Vagina (tissue), 2 donors: Measurements from ENCODE around the gene APPBP2. TPM values are rescaled to one million over a fixed set of nuclear protein-coding genes. Genes with fewer than 3 reads are reported as not detected.
A peak's percentile ranks its signal among the peaks of the same experiment; 100 is the strongest.

Experiments
- DNase-seq, 2 donors: peaks; one replicate each; pipeline ENCODE4 v3.0.0-alpha.2; 2017; ENCODE audit errors: extremely low spot score in 2 of 2
- H3K27ac ChIP-seq: fragments of 200-600 bp; sonication (generic); one replicate; pipeline ENCODE4 v1.5.1; 2019
- H3K27me3 ChIP-seq: fragments of 200-600 bp; sonication (generic); one replicate; pipeline ENCODE4 v1.5.1; 2019
- H3K36me3 ChIP-seq, 2 donors: fragments of 200-600 bp; sonication (generic); one replicate each; pipeline ENCODE4 v1.5.1; 2017 to 2019
- H3K4me1 ChIP-seq: fragments of 200-600 bp; sonication (generic); one replicate; pipeline ENCODE4 v1.5.1; 2019
- H3K4me3 ChIP-seq, 2 donors: fragments of 200-600 bp; sonication (generic); 1 replicate in 1 of 2; 2 replicates in 1 of 2; pipeline ENCODE4 v1.5.1; 2016 to 2019
- H3K9me3 ChIP-seq: fragments of 200-600 bp; sonication (generic); one replicate; pipeline ENCODE4 v1.5.1; 2019
- CTCF ChIP-seq, 3 experiments: fragments of 450-650 bp in 2 of 3; fragments of 200-600 bp in 1 of 3; sonication (generic) in 1 of 3; IDR thresholded peaks; one replicate each; pipeline ENCODE4 v1.5.1; 2017 to 2019; ENCODE audit warnings: antibody characterized with exemption in 3 of 3, mild to moderate bottlenecking in 2 of 3, moderate library complexity in 2 of 3
- POLR2A ChIP-seq, 2 donors: fragments of 450-650 bp; IDR thresholded peaks; one replicate each; pipeline ENCODE4 v1.6.1; 2017; ENCODE audit warnings: antibody characterized with exemption in 2 of 2, mild to moderate bottlenecking in 2 of 2, moderate library complexity in 2 of 2
- POLR2AphosphoS5 ChIP-seq, 2 donors: sonication (generic); formaldehyde crosslinking; IDR thresholded peaks; one replicate each; pipeline ENCODE4 v1.9.0; 2017; ENCODE audit warnings: antibody characterized with exemption in 2 of 2, mild to moderate bottlenecking in 2 of 2, low read depth in 1 of 2; ENCODE audit not compliant: insufficient read depth in 1 of 2
- intact Hi-C: fragments of 100-400 bp; cut with DNase I; formaldehyde crosslinking; loops from one replicate; pipeline ENCODE4 v1.15.1; 2023
- total RNA-seq: library from RNA; depleted of rRNA; stranded (reverse); fragments of >200 nt; gene quantifications from one replicate; pipeline ENCODE4 v1.2.3, GENCODE V29; 2016

APPBP2 gene
- total RNA-seq, 1 donor from 2014 or later: 23.6 TPM

GRCh38 chr17:60451965-60452364 lies 74.1 kb downstream of the APPBP2 start:
- no peak for TF ChIP-seq POLR2A (IDR thresholded peaks at IDR 0.05)
- no peak for TF ChIP-seq CTCF (IDR thresholded peaks at IDR 0.05)
- TF ChIP-seq POLR2AphosphoS5 (IDR thresholded peaks at IDR 0.05; ENCODE audit: insufficient read depth in 1 of 2, low read depth in 1 of 2): no peak
- no peaks in the 10 kb centered on the region for H3K27me3 ChIP-seq
- no peak for DNase-seq
- no peak overlapping the region for H3K27ac ChIP-seq
- peaks cover 5 to 52% of the 10 kb centered on the region in 2 donors for H3K36me3 ChIP-seq
- no peaks in the 10 kb centered on the region for H3K9me3 ChIP-seq
- intact Hi-C loops: no loop called here
- H3K4me1 ChIP-seq: no peaks in the 10 kb centered on the region
- H3K4me3 ChIP-seq: no peak overlapping the region

DNA sequence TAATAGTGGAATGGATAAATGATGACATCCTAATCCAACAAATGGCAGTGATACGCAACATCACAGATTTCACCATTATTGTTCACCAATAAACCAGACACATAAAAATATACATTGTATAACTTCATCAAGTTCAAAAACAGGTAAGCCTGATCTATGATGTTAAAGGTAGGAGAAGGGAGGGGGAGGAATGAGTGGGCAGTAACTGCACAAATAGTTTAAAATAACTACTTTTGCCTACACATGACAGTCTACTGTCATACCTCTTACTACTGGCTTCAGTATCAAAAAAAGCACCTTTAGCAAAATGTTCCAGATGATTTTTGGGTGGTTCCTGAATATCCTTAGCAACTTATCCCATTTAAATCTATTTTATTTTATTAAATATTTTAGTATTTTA lies 75.0 kb downstream of the APPBP2 start:
- TF ChIP-seq POLR2A (IDR thresholded peaks at IDR 0.05) (no peak), POLR2AphosphoS5 (IDR thresholded peaks at IDR 0.05; ENCODE audit: insufficient read depth in 1 of 2, low read depth in 1 of 2) (no peak), CTCF (IDR thresholded peaks at IDR 0.05) (no peak)
- Histone ChIP-seq H3K27ac (no peak overlapping the region), H3K4me3 (no peak overlapping the region), H3K9me3 (no peaks in the 10 kb centered on the region), H3K27me3 (no peaks in the 10 kb centered on the region), H3K36me3 (peaks cover 5 to 55% of the 10 kb centered on the region in 2 donors), H3K4me1 (no peaks in the 10 kb centered on the region)
- no peak for DNase-seq
- intact Hi-C loops: no loop called here

GRCh38 chr17:60447375-60447774 lies 78.7 kb downstream of the APPBP2 start:
- TF ChIP-seq POLR2A (IDR thresholded peaks at IDR 0.05) (no peak), POLR2AphosphoS5 (IDR thresholded peaks at IDR 0.05; ENCODE audit: insufficient read depth in 1 of 2, low read depth in 1 of 2) (no peak), CTCF (IDR thresholded peaks at IDR 0.05) (no peak)
- H3K27ac ChIP-seq: no peak overlapping the region
- intact Hi-C loops: no loop called here
- DNase-seq: no peak
- H3K9me3 ChIP-seq: no peaks in the 10 kb centered on the region
- peaks cover 13% of the 10 kb centered on the region for H3K4me1 ChIP-seq
- no peaks in the 10 kb centered on the region for H3K27me3 ChIP-seq
- H3K4me3 ChIP-seq: no peak overlapping the region
- H3K36me3 ChIP-seq: peaks cover 5 to 43% of the 10 kb centered on the region in 2 donors

GRCh38 chr17:60445144-60445543 lies 80.9 kb downstream of the APPBP2 start:
- peaks cover 17% of the 10 kb centered on the region for H3K4me1 ChIP-seq
- H3K27ac ChIP-seq: no peak overlapping the region
- H3K27me3 ChIP-seq: no peaks in the 10 kb centered on the region
- H3K9me3 ChIP-seq: no peaks in the 10 kb centered on the region
- DNase-seq: no peak
- H3K36me3 ChIP-seq: peaks cover 5 to 25% of the 10 kb centered on the region in 2 donors
- intact Hi-C loops: no loop called here
- no peak overlapping the region for H3K4me3 ChIP-seq
- TF ChIP-seq POLR2AphosphoS5 (IDR thresholded peaks at IDR 0.05; ENCODE audit: insufficient read depth in 1 of 2, low read depth in 1 of 2) (no peak), POLR2A (IDR thresholded peaks at IDR 0.05) (no peak), CTCF (IDR thresholded peaks at IDR 0.05) (no peak)

- peaks cover 5 to 23% of the 10 kb centered on the region in 2 donors for H3K36me3 ChIP-seq
- H3K27ac ChIP-seq: peak overlapping the region; percentile 63
- TF ChIP-seq POLR2A (IDR thresholded peaks at IDR 0.05) (no peak), CTCF (IDR thresholded peaks at IDR 0.05) (no peak), POLR2AphosphoS5 (IDR thresholded peaks at IDR 0.05; ENCODE audit: insufficient read depth in 1 of 2, low read depth in 1 of 2) (no peak)
- H3K9me3 ChIP-seq: no peaks in the 10 kb centered on the region
- no peak overlapping the region for H3K4me3 ChIP-seq
- no peaks in the 10 kb centered on the region for H3K27me3 ChIP-seq
- DNase-seq: no peak
- H3K4me1 ChIP-seq: peaks cover 17% of the 10 kb centered on the region
- intact Hi-C loops: no loop called here
Observed at GRCh38 chr17:60443713-60444112, 82.3 kb downstream of the APPBP2 start.
